K562 (cell line): ENCODE results near the gene PALLD. TPM values are rescaled to one million over a fixed set of nuclear protein-coding genes. Genes with fewer than 3 reads are reported as not detected.

ENCODE experiments used
- ATAC-seq: fragments of 200-7000 bp; cut with Tn5 transposase; 3 replicates; pipeline ENCODE4 v1.9.1; 2020; ENCODE audit warnings: moderate library complexity
- BruUV-seq: library from RNA; stranded (reverse); fragments of 400-500 nt; replicated peaks from 2 replicates; lab custom pipeline; 2021; lab: Mats Ljungman, UMichigan
- CTCF ChIA-PET: fragments of 300-600 bp; formaldehyde crosslinking; extraction: SDS; loops from one replicate; lab custom pipeline; 2021; ENCODE audit warnings: low intra/inter-chr PET ratio; lab: Yijun Ruan, JAX
- POLR2A ChIA-PET: fragments of 300-600, 350-650 bp; sonication (Branson Sonifier 250); formaldehyde crosslinking; extraction: SDS; loops from one replicate; lab custom pipeline; 2021; ENCODE audit warnings: antibody characterized with exemption, inconsistent platforms; lab: Yijun Ruan, JAX
- DNase-seq, 4 experiments: peaks; one replicate each; pipeline versions ENCODE4 v3.0.0 to v3.0.0-alpha.2; 2011 to 2018; ENCODE audit warnings: low spot score in 3 of 4, mixed read lengths in 3 of 4; ENCODE audit errors: extremely low read depth in 1 of 4
- FAIRE-seq: peaks from 2 replicates; lab custom pipeline; 2011; peaks lifted over from hg19 to GRCh38; lab: Jason Lieb, UNC
- H2AFZ ChIP-seq: 2 replicates; pipeline ENCODE4 v1.6.0; 2011; ENCODE audit warnings: low read depth, low read length, control low read depth, inconsistent platforms
- H3K27ac ChIP-seq: fragments of 200-600 bp; 3 replicates; pipeline ENCODE4 v1.8.0; 2011; ENCODE audit warnings: low read depth, mild to moderate bottlenecking, control low read depth, inconsistent platforms, low read length, moderate library complexity, mixed read lengths; ENCODE audit errors: extremely low read depth
- H3K27me3 ChIP-seq, 2 experiments: fragments of 300-600 bp in 1 of 2; 2 replicates in 1 of 2; 3 replicates in 1 of 2; pipeline versions ENCODE4 v1.6.0 to v1.8.0; 2011; ENCODE audit warnings: inconsistent platforms in 2 of 2, low read length in 2 of 2, mild to moderate bottlenecking in 1 of 2, mixed read lengths in 1 of 2, moderate library complexity in 1 of 2; ENCODE audit not compliant: control insufficient read depth in 2 of 2, insufficient read depth in 2 of 2
- H3K36me3 ChIP-seq: fragments of 300-600 bp; 3 replicates; pipeline ENCODE4 v1.8.0; 2011; ENCODE audit warnings: mild to moderate bottlenecking, low read length, inconsistent platforms; ENCODE audit not compliant: control insufficient read depth, insufficient read depth
- H3K4me1 ChIP-seq, 2 experiments: fragments of 200-600 bp in 1 of 2; replicated peaks in 1 of 2; 2 replicates in 1 of 2; 3 replicates in 1 of 2; pipeline versions ENCODE4 v1.5.1 to v1.8.0; 2011; ENCODE audit warnings: inconsistent platforms in 2 of 2, low read length in 2 of 2, mild to moderate bottlenecking in 1 of 2, mixed read lengths in 1 of 2, moderate library complexity in 1 of 2; ENCODE audit not compliant: control insufficient read depth in 2 of 2, insufficient read depth in 2 of 2
- H3K4me2 ChIP-seq: 2 replicates; pipeline ENCODE4 v1.6.1; 2011; ENCODE audit warnings: low read length, control low read depth, inconsistent platforms, mixed read lengths; ENCODE audit not compliant: insufficient read depth
- H3K4me3 ChIP-seq: fragments of 200-600 bp; sonication (generic), shearing (Covaris generic); 2 replicates; pipeline ENCODE4 v1.5.1; 2016; ENCODE audit warnings: control low read depth, inconsistent platforms
- H3K79me2 ChIP-seq: fragments of 200-600 bp; 3 replicates; pipeline ENCODE4 v1.8.0; 2011; ENCODE audit warnings: low read length, inconsistent platforms; ENCODE audit not compliant: control insufficient read depth, insufficient read depth
- H3K9ac ChIP-seq, 2 experiments: 2 replicates each; pipeline versions ENCODE4 v1.6.0 to v1.6.1; 2011; ENCODE audit warnings: low read depth in 2 of 2, low read length in 2 of 2, control low read depth in 1 of 2, inconsistent platforms in 1 of 2, mild to moderate bottlenecking in 1 of 2, mixed read lengths in 1 of 2; ENCODE audit not compliant: insufficient read depth in 1 of 2
- H3K9me1 ChIP-seq: one replicate; pipeline ENCODE4 v1.6.0; 2011; ENCODE audit warnings: inconsistent platforms, mild to moderate bottlenecking, low read length, moderate library complexity; ENCODE audit not compliant: control insufficient read depth, insufficient read depth
- H3K9me3 ChIP-seq: replicated peaks from 2 replicates; pipeline ENCODE4 v1.5.1; 2011; ENCODE audit warnings: low read depth, low read length, inconsistent platforms; ENCODE audit not compliant: control insufficient read depth, insufficient read depth
- H4K20me1 ChIP-seq: replicated peaks from 2 replicates; pipeline ENCODE4 v1.6.1; 2011; ENCODE audit warnings: low read length, inconsistent platforms, mixed read lengths; ENCODE audit not compliant: control insufficient read depth, insufficient read depth
- ARID3A ChIP-seq: IDR thresholded peaks from 2 replicates; pipeline ENCODE4 v1.6.1; 2012; ENCODE audit warnings: low read depth, low read length, improper control_type of control experiment, borderline replicate concordance
- ARID3B ChIP-seq: fragments of 250-450 bp; sonication (Bioruptor Pico); IDR thresholded peaks from 2 replicates; pipeline ENCODE4 v1.4.0; 2020; ENCODE audit warnings: borderline replicate concordance
- CC2D1A ChIP-seq: fragments of 450-650 bp; IDR thresholded peaks from 2 replicates; pipeline ENCODE4 v1.6.1; 2017; ENCODE audit warnings: mild to moderate bottlenecking
- CHAMP1 ChIP-seq: fragments of 450-650 bp; IDR thresholded peaks from 2 replicates; pipeline ENCODE4 v1.6.1; 2016; ENCODE audit warnings: mild to moderate bottlenecking
- FOXJ3 ChIP-seq: sonication (generic); formaldehyde crosslinking; IDR thresholded peaks from 2 replicates; pipeline ENCODE4 v1.4.0; 2020; ENCODE audit warnings: mild to moderate bottlenecking, missing genetic modification reagents
- HLTF ChIP-seq: fragments of 450-650 bp; IDR thresholded peaks from 2 replicates; pipeline ENCODE4 v1.6.1; 2016
- HNRNPK ChIP-seq: fragments of 200-400 bp; formaldehyde crosslinking; IDR thresholded peaks from one replicate; pipeline ENCODE4 v1.6.1; 2018; ENCODE audit warnings: mild to moderate bottlenecking, low read depth, low read length; ENCODE audit not compliant: poor library complexity, severe bottlenecking
- JUNB ChIP-seq: fragments of 450-650 bp; formaldehyde crosslinking; conservative IDR thresholded peaks from 2 replicates; pipeline ENCODE4 v1.4.0; 2020; ENCODE audit warnings: mild to moderate bottlenecking
- MTA3 ChIP-seq: fragments of 450-650 bp; formaldehyde crosslinking; IDR thresholded peaks from 2 replicates; pipeline ENCODE4 v1.6.1; 2017; ENCODE audit warnings: mild to moderate bottlenecking, borderline replicate concordance
- TAF1 ChIP-seq: IDR thresholded peaks from 2 replicates; pipeline ENCODE4 v1.6.1; 2011; ENCODE audit warnings: mild to moderate bottlenecking, low read length, moderate library complexity; ENCODE audit not compliant: insufficient read depth, control insufficient read depth, severe bottlenecking; ENCODE audit errors: extremely low read depth
- ZNF740 ChIP-seq, 3 experiments: fragments of 200-800 bp in 1 of 3; sonication (Bioruptor generic) in 1 of 3; sonication (generic) in 1 of 3; formaldehyde crosslinking in 1 of 3; IDR thresholded peaks; 2 replicates each; pipeline versions ENCODE4 v1.6.1 to v1.8.0; 2016 to 2022; ENCODE audit warnings: mild to moderate bottlenecking in 2 of 3, missing compliant biosample characterization in 2 of 3, missing genetic modification characterization in 2 of 3, missing genetic modification reagents in 1 of 3
- WGBS: fragments of 100-300 bp; shearing (Covaris generic); methylation state at CpG from one replicate; pipeline ENCODE4 v1.1.6; 2016; ENCODE audit warnings: low coverage, mixed read lengths; ENCODE audit not compliant: insufficient coverage; ENCODE audit errors: missing lambda C conversion rate; 5-methylcytosine and 5-hydroxymethylcytosine counted together
- in situ Hi-C: fragments of 300-500 bp; cut with MboI; formaldehyde crosslinking; loops from 4 replicates; pipeline ENCODE4 v1.15.0; 2018; ENCODE audit warnings: inconsistent platforms, mixed read lengths
- intact Hi-C: fragments of 100-400 bp; cut with micrococcal nuclease; formaldehyde crosslinking; loops from 2 replicates; pipeline ENCODE4 v1.14.2; 2022
- polyA plus RNA-seq, 8 experiments: library from polyadenylated mRNA; depleted of rRNA in 4 of 8; stranded (reverse) in 5 of 8; unstranded in 3 of 8; fragments of >200 nt; fragmentation: Nextera tagmentation in 2 of 8; fragmentation: Illumina TruSeq in 1 of 8; extraction: Ambion mirVana in 2 of 8; extraction: Trizol in 1 of 8; gene quantifications; 2 replicates each; pipeline versions ENCODE4 v1.2.1 to v1.2.3, GENCODE V29; 2011 to 2014; ENCODE audit warnings: inconsistent platforms in 1 of 8, missing spikeins in 1 of 8
- total RNA-seq, 7 experiments: library from RNA; depleted of rRNA in 6 of 7; stranded (reverse); fragments of >200 nt in 6 of 7; fragmentation: Illumina TruSeq in 2 of 7; extraction: Trizol in 2 of 7; gene quantifications; 2 replicates each; pipeline versions ENCODE4 v1.2.1 to v1.2.3, GENCODE V29; 2011 to 2021; ENCODE audit warnings: low replicate concordance in 1 of 7

Gene PALLD
- total and polyA plus RNA-seq, 9 of the 15 experiments (the other 6 are each of a cell fraction or from before 2014, with no cell fraction given): 0.01 to 0.35 (median 0.06) TPM; not detected in 3

GRCh38 chr4:168736860-168737805 is 240.3 kb downstream of the PALLD start:
- peaks cover 0 to 3% of the 10 kb centered on the region in 2 experiments; a peak in 1 of 5 replicates for H3K27me3 ChIP-seq
- H3K36me3 ChIP-seq: no peaks in the 10 kb centered on the region
- ChIA-PET POLR2A (no interaction called here), CTCF (no interaction called here)
- no TSS peak for BruUV-seq
- no peaks in the 10 kb centered on the region for H3K9me3 ChIP-seq
- 1% methylated on average over 7 of the region's 7 CpGs for WGBS
- no peaks in the 10 kb centered on the region for H3K79me2 ChIP-seq
- no peaks in the 10 kb centered on the region for H3K9me1 ChIP-seq
- no peaks in the 10 kb centered on the region for H4K20me1 ChIP-seq
- FAIRE-seq (no peak), ATAC-seq (no peak), DNase-seq (no peak)
- H3K4me2 ChIP-seq: no peak overlapping the region
- no peaks in the 10 kb centered on the region for H3K4me1 ChIP-seq
- intact Hi-C loops: no loop called here
- H3K4me3 ChIP-seq: no peak overlapping the region
- no peak overlapping the region for H3K9ac ChIP-seq
- in situ Hi-C loops: no loop called here
- H2AFZ ChIP-seq: no peak overlapping the region
- no peak overlapping the region for H3K27ac ChIP-seq
- TF ChIP-seq HLTF: no peak
- no peak for TF ChIP-seq CHAMP1
- TF ChIP-seq HNRNPK: no peak
- TF ChIP-seq TAF1: no peak
- TF ChIP-seq FOXJ3: no peak
- TF ChIP-seq MTA3: no peak
- no peak for TF ChIP-seq JUNB (CRISPR knock-in tag)
- TF ChIP-seq CC2D1A: no peak
- no peak for TF ChIP-seq ARID3A
- TF ChIP-seq ARID3B: no peak
- no peak for TF ChIP-seq ZNF740 (CRISPR knock-in tag; IDR thresholded peaks at IDR 0.05)
- no peak for TF ChIP-seq ZNF740 (tag; IDR thresholded peaks at IDR 0.05)
